Neural progenitor cell (in vitro differentiated cells): ENCODE measurements around the gene GOLT1A. TPM values are rescaled to one million over a fixed set of nuclear protein-coding genes. Genes with fewer than 3 reads are reported as not detected.
A peak's percentile ranks its signal among the peaks of the same experiment; 100 is the strongest.

Experiments
- DNase-seq: peaks from one replicate; pipeline ENCODE4 v3.0.0-alpha.2; 2016; ENCODE audit warnings: low spot score
- H2AFZ ChIP-seq: fragments of 200-600 bp; sonication (generic); replicated peaks from 2 replicates; pipeline ENCODE4 v1.6.1; 2016; ENCODE audit warnings: antibody characterized with exemption
- H3F3A ChIP-seq: fragments of 200-600 bp; sonication (generic); 2 replicates; pipeline ENCODE4 v1.6.1; 2016; ENCODE audit warnings: antibody characterized with exemption, low read depth
- H3K27ac ChIP-seq: fragments of 200-600 bp; sonication (generic); 2 replicates; pipeline ENCODE4 v1.5.1; 2016; ENCODE audit warnings: mild to moderate bottlenecking
- H3K27me3 ChIP-seq: fragments of 200-600 bp; sonication (generic); 2 replicates; pipeline ENCODE4 v1.6.1; 2016; ENCODE audit warnings: mild to moderate bottlenecking, moderate library complexity
- H3K36me3 ChIP-seq: fragments of 200-600 bp; sonication (generic); 2 replicates; pipeline ENCODE4 v1.5.1; 2016
- H3K4me1 ChIP-seq: fragments of 200-600 bp; sonication (generic); 2 replicates; pipeline ENCODE4 v1.6.1; 2016; ENCODE audit warnings: mixed run types
- H3K4me2 ChIP-seq: fragments of 200-600 bp; sonication (generic); 2 replicates; pipeline ENCODE4 v1.6.1; 2016
- H3K4me3 ChIP-seq: fragments of 200-600 bp; sonication (generic); 2 replicates; pipeline ENCODE4 v1.5.1; 2016
- H3K79me2 ChIP-seq: fragments of 200-600 bp; sonication (generic); 2 replicates; pipeline ENCODE4 v1.6.1; 2016; ENCODE audit warnings: low read depth
- H3K9ac ChIP-seq: fragments of 200-600 bp; sonication (generic); 2 replicates; pipeline ENCODE4 v1.6.1; 2016
- H3K9me3 ChIP-seq: fragments of 200-600 bp; sonication (generic); 2 replicates; pipeline ENCODE4 v1.5.1; 2016; ENCODE audit warnings: low read depth
- H4K20me1 ChIP-seq: fragments of 200-600 bp; sonication (generic); 2 replicates; pipeline ENCODE4 v1.6.1; 2016; ENCODE audit warnings: low read depth
- H3K27ac Mint-ChIP-seq: 3 replicates; pipeline ENCODE4 v1.8.0; 2021; ENCODE audit warnings: mixed read lengths
- H3K27me3 Mint-ChIP-seq: 2 replicates; pipeline ENCODE4 v1.8.0; 2022; ENCODE audit warnings: low read depth, mild to moderate bottlenecking, inconsistent platforms, moderate library complexity, mixed read lengths; ENCODE audit not compliant: insufficient read depth
- H3K36me3 Mint-ChIP-seq: 3 replicates; pipeline ENCODE4 v1.8.0; 2021; ENCODE audit warnings: mixed read lengths
- H3K4me1 Mint-ChIP-seq: 3 replicates; pipeline ENCODE4 v1.8.0; 2021; ENCODE audit warnings: mixed read lengths
- H3K4me3 Mint-ChIP-seq: 3 replicates; pipeline ENCODE4 v1.8.0; 2021; ENCODE audit warnings: mild to moderate bottlenecking, moderate library complexity, mixed read lengths
- H3K9me3 Mint-ChIP-seq: 3 replicates; pipeline ENCODE4 v1.8.0; 2020; ENCODE audit warnings: mixed read lengths
- EZH2 ChIP-seq: fragments of 200-600 bp; sonication (generic); IDR thresholded peaks from 2 replicates; pipeline ENCODE4 v1.6.1; 2017; ENCODE audit warnings: antibody characterized with exemption, mild to moderate bottlenecking, moderate library complexity
- EZH2phosphoT487 ChIP-seq: fragments of 200-600 bp; sonication (generic); IDR thresholded peaks from 2 replicates; pipeline ENCODE4 v1.6.1; 2017; ENCODE audit warnings: antibody characterized with exemption
- total RNA-seq: library from RNA; depleted of rRNA; stranded (reverse); fragments of >200 nt; gene quantifications from 2 replicates; pipeline ENCODE4 v1.2.3, GENCODE V29; 2015; ENCODE audit warnings: low replicate concordance
- TF ChIP-seq, protein P1 (sequence below): fragments of 200-600 bp; sonication (generic); IDR thresholded peaks from 2 replicates; pipeline ENCODE4 v1.5.1; 2017; ENCODE audit warnings: antibody characterized with exemption, mild to moderate bottlenecking

The GOLT1A gene
- total RNA-seq, 1 donor from 2014 or later: not detected

DNA sequence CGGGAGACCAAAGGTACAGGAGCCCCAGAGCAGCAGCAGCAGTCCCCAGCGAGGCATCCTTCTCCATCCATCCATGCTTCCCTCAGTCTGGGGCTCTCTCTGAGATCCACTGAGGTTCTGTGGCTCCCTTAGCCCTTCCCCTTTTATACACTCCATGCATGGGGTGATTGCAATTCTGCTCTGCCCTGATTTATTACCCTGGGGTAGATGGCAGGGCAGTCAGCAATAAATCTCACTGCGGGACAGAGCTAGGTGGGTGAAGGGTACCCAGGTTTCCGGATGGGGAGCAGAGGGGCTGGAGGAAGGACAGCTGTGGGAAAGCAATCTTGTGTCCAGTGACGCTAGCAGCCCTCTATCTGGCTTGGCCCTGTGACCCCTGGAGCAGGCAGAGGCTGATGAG is 47.6 kb downstream of the GOLT1A start, which contains the start of gene REN:
Gene REN (minus strand): TSS at position 119 of the 400 bp plus-strand sequence. CDS start 44 bp downstream, at position 75.
- H3K4me3 ChIP-seq: no peak within 1 kb of the TSS
- H3K4me3 Mint-ChIP-seq: no peak within 1 kb of the TSS
- H3F3A ChIP-seq: no peaks in the 10 kb centered on the region
- H2AFZ ChIP-seq: no peak within 1 kb of the TSS
- no peaks in the 10 kb centered on the region for H3K27me3 ChIP-seq
- no peaks in the 10 kb centered on the region for H3K36me3 ChIP-seq
- no peak within 1 kb of the TSS for H3K4me2 ChIP-seq
- H3K9me3 ChIP-seq: peaks cover 11% of the 10 kb centered on the region
- H4K20me1 ChIP-seq: no peaks in the 10 kb centered on the region
- peaks cover 3% of the 10 kb centered on the region for H3K27me3 Mint-ChIP-seq
- DNase-seq: no peak
- H3K79me2 ChIP-seq: no peaks in the 10 kb centered on the region
- H3K9me3 Mint-ChIP-seq: peaks cover 20% of the 10 kb centered on the region
- H3K9ac ChIP-seq: no peak within 1 kb of the TSS
- H3K27ac Mint-ChIP-seq: no peak within 1 kb of the TSS
- no peak for TF ChIP-seq EZH2phosphoT487
- TF ChIP-seq, protein P1, sequence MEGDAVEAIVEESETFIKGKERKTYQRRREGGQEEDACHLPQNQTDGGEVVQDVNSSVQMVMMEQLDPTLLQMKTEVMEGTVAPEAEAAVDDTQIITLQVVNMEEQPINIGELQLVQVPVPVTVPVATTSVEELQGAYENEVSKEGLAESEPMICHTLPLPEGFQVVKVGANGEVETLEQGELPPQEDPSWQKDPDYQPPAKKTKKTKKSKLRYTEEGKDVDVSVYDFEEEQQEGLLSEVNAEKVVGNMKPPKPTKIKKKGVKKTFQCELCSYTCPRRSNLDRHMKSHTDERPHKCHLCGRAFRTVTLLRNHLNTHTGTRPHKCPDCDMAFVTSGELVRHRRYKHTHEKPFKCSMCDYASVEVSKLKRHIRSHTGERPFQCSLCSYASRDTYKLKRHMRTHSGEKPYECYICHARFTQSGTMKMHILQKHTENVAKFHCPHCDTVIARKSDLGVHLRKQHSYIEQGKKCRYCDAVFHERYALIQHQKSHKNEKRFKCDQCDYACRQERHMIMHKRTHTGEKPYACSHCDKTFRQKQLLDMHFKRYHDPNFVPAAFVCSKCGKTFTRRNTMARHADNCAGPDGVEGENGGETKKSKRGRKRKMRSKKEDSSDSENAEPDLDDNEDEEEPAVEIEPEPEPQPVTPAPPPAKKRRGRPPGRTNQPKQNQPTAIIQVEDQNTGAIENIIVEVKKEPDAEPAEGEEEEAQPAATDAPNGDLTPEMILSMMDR: no peak
- no peak for TF ChIP-seq EZH2
- H3K4me1 Mint-ChIP-seq: no peaks in the 10 kb centered on the region
- no peaks in the 10 kb centered on the region for H3K36me3 Mint-ChIP-seq
- no peaks in the 10 kb centered on the region for H3K4me1 ChIP-seq
- no peak within 1 kb of the TSS for H3K27ac ChIP-seq

DNA sequence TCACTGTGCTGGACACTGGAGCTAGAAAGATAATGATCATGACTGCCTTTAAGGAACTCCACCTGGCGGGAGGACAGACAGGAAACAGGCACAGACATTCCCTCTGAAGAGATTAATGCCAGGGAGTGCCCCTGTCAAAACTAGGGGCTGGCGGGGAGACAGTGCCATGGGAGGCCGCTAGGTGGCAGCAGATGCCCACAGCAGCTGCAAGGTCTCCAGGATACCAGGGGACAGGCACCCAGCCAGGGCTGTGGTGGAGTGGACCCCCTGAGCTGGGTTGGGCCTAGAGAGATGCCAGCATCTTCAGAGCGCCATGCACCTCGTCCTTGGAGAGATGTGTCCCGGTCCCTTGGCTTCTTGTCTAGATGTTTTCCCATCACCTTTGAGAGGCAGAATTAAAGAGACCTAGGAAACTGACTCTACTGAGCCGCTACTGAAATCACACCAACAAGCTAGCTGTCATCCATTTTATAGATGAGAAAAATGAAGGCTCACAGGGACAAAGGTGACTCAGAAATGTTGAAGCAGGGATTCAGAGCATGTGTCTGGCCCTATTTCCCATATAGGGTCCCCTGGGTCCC is 51.2 kb downstream of the GOLT1A start:
- Histone ChIP-seq H3K79me2 (no peaks in the 10 kb centered on the region), H4K20me1 (no peaks in the 10 kb centered on the region), H3K27ac (no peak overlapping the region), H3K36me3 (no peaks in the 10 kb centered on the region), H3K9me3 (no peaks in the 10 kb centered on the region), H3F3A (no peaks in the 10 kb centered on the region), H3K4me2 (no peak overlapping the region), H3K9ac (no peak overlapping the region), H3K27me3 (no peaks in the 10 kb centered on the region), H3K4me3 (no peak overlapping the region), H3K4me1 (no peaks in the 10 kb centered on the region), H2AFZ (no peak overlapping the region)
- H3K9me3 Mint-ChIP-seq: no peaks in the 10 kb centered on the region
- TF ChIP-seq EZH2: no peak
- TF ChIP-seq, protein P1: peak; percentile 98
- H3K27me3 Mint-ChIP-seq: peaks cover 7% of the 10 kb centered on the region
- H3K4me1 Mint-ChIP-seq: peaks cover 3% of the 10 kb centered on the region
- peak; percentile 81 for DNase-seq
- peak overlapping the region; percentile 11 for H3K4me3 Mint-ChIP-seq
- no peak overlapping the region for H3K27ac Mint-ChIP-seq
- H3K36me3 Mint-ChIP-seq: no peaks in the 10 kb centered on the region

DNA sequence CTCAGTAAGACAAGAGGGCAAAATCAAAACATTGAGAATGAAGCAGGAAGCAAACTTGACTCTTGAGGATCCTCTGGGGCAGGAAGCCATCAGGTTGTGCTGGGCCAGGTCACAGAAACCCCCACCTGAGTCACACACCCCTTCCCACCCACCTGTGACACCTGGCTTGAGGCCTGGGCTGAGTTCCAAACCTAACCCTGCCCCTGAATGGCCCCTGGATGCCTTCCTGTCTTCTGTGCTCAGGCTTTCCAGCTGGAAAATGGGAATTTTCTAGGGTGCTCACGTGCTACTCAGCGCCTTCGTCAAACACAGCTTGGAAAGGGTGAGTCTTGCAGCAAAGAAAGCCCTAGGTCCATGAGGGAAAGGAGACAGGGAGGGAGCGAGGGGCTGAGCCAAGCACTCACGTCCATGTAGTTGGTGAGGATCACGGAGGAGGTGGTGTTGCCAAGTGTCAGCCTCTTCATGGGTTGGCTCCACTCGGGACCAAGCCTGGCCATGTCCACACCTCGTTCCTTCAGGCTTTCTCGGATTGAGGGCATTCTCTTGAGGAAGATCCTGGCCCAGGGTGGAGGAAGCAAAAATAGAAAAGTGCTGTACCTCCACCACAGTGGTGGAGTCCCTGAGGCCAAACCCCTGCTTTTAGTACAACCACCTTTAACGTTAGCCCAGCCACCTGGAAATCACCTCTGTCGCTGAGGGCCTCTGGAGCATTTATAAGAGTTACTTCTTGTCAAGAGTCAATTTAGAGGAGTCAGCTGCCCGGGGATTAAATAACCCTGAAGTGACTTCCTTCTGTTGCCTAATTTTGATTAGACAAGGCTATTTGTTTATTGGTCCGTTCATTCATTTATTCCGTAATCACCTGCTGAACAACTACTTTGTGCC is 51.9 kb downstream of the GOLT1A start:
- H3K9ac ChIP-seq: no peak overlapping the region
- no peaks in the 10 kb centered on the region for H3F3A ChIP-seq
- H3K36me3 ChIP-seq: no peaks in the 10 kb centered on the region
- peaks cover 7% of the 10 kb centered on the region for H3K27me3 Mint-ChIP-seq
- no peaks in the 10 kb centered on the region for H3K9me3 ChIP-seq
- H3K4me2 ChIP-seq: no peak overlapping the region
- no peak overlapping the region for H3K27ac Mint-ChIP-seq
- H3K36me3 Mint-ChIP-seq: no peaks in the 10 kb centered on the region
- H2AFZ ChIP-seq: no peak overlapping the region
- H3K4me3 Mint-ChIP-seq: peak overlapping the region; percentile 11
- H3K4me3 ChIP-seq: no peak overlapping the region
- H3K27me3 ChIP-seq: no peaks in the 10 kb centered on the region
- H3K27ac ChIP-seq: no peak overlapping the region
- DNase-seq: no peak
- H3K79me2 ChIP-seq: no peaks in the 10 kb centered on the region
- peaks cover 3% of the 10 kb centered on the region for H3K4me1 Mint-ChIP-seq
- H4K20me1 ChIP-seq: no peaks in the 10 kb centered on the region
- no peaks in the 10 kb centered on the region for H3K4me1 ChIP-seq
- no peaks in the 10 kb centered on the region for H3K9me3 Mint-ChIP-seq
- TF ChIP-seq EZH2 (no peak), EZH2phosphoT487 (no peak)
- TF ChIP-seq, protein P1: no peak
